Activated CD4-positive, alpha-beta T cell treated with anti-CD3 and anti-CD28 coated beads for 36 hours (primary cell): ENCODE results near the gene CAPRIN2. TPM values are rescaled to one million over a fixed set of nuclear protein-coding genes. Genes with fewer than 3 reads are reported as not detected.

Experiments
- ATAC-seq: fragments of 200-7000 bp; cut with Tn5 transposase; one replicate; pipeline ENCODE4 v1.10.0; 2021; ENCODE audit warnings: mild to moderate bottlenecking, moderate library complexity
- CTCF ChIA-PET: fragments of 350-600 bp; sonication (Branson Sonifier 250); formaldehyde crosslinking; loops from one replicate; lab custom pipeline; 2021; ENCODE audit warnings: antibody characterized with exemption; lab: Charles Lee
- POLR2A ChIA-PET: fragments of 350-600 bp; sonication (Branson Sonifier 250); formaldehyde crosslinking; loops from one replicate; lab custom pipeline; 2021; ENCODE audit warnings: antibody characterized with exemption, inconsistent platforms; lab: Charles Lee
- DNase-seq: peaks from one replicate; pipeline ENCODE4 v3.0.0-alpha.2; 2020
- H3K27ac Mint-ChIP-seq: one replicate; pipeline ENCODE4 v1.8.0; 2021; ENCODE audit warnings: mixed read lengths
- H3K27me3 Mint-ChIP-seq: one replicate; pipeline ENCODE4 v1.8.0; 2021; ENCODE audit warnings: mixed read lengths
- H3K36me3 Mint-ChIP-seq: one replicate; pipeline ENCODE4 v1.8.0; 2021; ENCODE audit warnings: low read depth, mixed read lengths
- H3K4me1 Mint-ChIP-seq: one replicate; pipeline ENCODE4 v1.8.0; 2021; ENCODE audit warnings: mixed read lengths
- H3K4me3 Mint-ChIP-seq: one replicate; pipeline ENCODE4 v1.8.0; 2021; ENCODE audit warnings: mild to moderate bottlenecking, moderate library complexity, mixed read lengths
- H3K9me3 Mint-ChIP-seq: one replicate; pipeline ENCODE4 v1.8.0; 2021; ENCODE audit warnings: low read depth, mixed read lengths
- intact Hi-C, 2 experiments: fragments of 100-400 bp; cut with DNase I in 1 of 2; cut with micrococcal nuclease in 1 of 2; formaldehyde crosslinking; loops; one replicate each; pipeline versions ENCODE4 v1.14.2 to v1.15.1; 2022 to 2024; cut with DNase I, micrococcal nuclease
- total RNA-seq, 2 experiments: library from RNA; stranded (reverse); gene quantifications; one replicate each; pipeline ENCODE4 v1.2.3, GENCODE V29; 2021

Gene CAPRIN2
- total RNA-seq, 2 experiments from 2014 or later = 10.0 to 19.8 TPM

GRCh38 chr12:30739020-30739419 lies 15.7 kb downstream of the CAPRIN2 start:
- H3K9me3 Mint-ChIP-seq = no peaks in the 10 kb centered on the region
- CTCF ChIA-PET = no interaction called here

GRCh38 chr12:30732954-30733637 lies 21.7 kb downstream of the CAPRIN2 start:
- intact Hi-C loops = no loop called here
- CTCF ChIA-PET = interaction anchor here (0.6 to 1.2 kb wide), 4 partner anchors 31 to 115 kb away, joined by 3 to 4 read pairs (median 3); no protein-coding TSS in a partner anchor
- Mint-ChIP-seq H3K4me3 (no peak overlapping the region), H3K9me3 (no peaks in the 10 kb centered on the region), H3K4me1 (no peaks in the 10 kb centered on the region), H3K27me3 (no peaks in the 10 kb centered on the region), H3K36me3 (peaks cover 21% of the 10 kb centered on the region), H3K27ac (no peak overlapping the region)
- ATAC-seq (no peak), DNase-seq (no peak)
- POLR2A ChIA-PET = no interaction called here

More at GRCh38 chr12:30739020-30739419, 15.7 kb downstream of the CAPRIN2 start:
- H3K36me3 Mint-ChIP-seq = peaks cover 26% of the 10 kb centered on the region
- DNase-seq (no peak), ATAC-seq (no peak)
- no peaks in the 10 kb centered on the region for H3K4me1 Mint-ChIP-seq
- POLR2A ChIA-PET = no interaction called here
- intact Hi-C loops = no loop called here
- H3K27ac Mint-ChIP-seq = no peak overlapping the region
- H3K27me3 Mint-ChIP-seq = no peaks in the 10 kb centered on the region
- H3K4me3 Mint-ChIP-seq = no peak overlapping the region

GRCh38 chr12:30730011-30730410 lies 24.7 kb downstream of the CAPRIN2 start:
- intact Hi-C loops = no loop called here
- ATAC-seq (no peak), DNase-seq (no peak)
- ChIA-PET POLR2A (no interaction called here), CTCF (interaction anchor here (1.2 kb wide), 1 partner anchor 9 kb away, joined by 3 read pairs; no protein-coding TSS in a partner anchor)
- Mint-ChIP-seq H3K27ac (no peak overlapping the region), H3K36me3 (peaks cover 15% of the 10 kb centered on the region), H3K4me1 (no peaks in the 10 kb centered on the region), H3K9me3 (no peaks in the 10 kb centered on the region), H3K4me3 (no peak overlapping the region), H3K27me3 (no peaks in the 10 kb centered on the region)

DNA sequence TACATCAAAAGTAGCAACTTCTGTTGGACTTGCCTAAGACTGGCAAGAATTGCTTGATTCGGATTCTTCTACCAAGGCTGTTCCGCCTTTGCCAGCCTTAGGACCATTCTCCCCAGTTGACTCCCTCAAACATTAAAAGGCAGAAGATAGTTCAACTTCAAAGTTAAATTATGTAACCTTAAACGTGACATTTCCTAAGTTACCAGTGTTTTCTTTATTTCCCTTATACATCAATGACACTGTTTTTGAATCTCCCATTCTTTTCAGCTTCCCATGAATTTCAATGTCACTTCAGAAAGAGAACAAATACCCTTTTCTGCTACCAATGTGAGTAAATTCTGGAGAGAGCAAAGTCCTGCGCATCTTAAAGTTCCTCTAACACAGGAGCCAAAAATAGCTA lies 25.2 kb downstream of the CAPRIN2 start:
- no peak overlapping the region for H3K4me3 Mint-ChIP-seq
- no peaks in the 10 kb centered on the region for H3K27me3 Mint-ChIP-seq
- POLR2A ChIA-PET = no interaction called here
- peaks cover 14% of the 10 kb centered on the region for H3K36me3 Mint-ChIP-seq
- ATAC-seq (no peak), DNase-seq (no peak)
- CTCF ChIA-PET = interaction anchor here (1.2 kb wide), 1 partner anchor 9 kb away, joined by 3 read pairs; no protein-coding TSS in a partner anchor
- intact Hi-C loops = no loop called here
- H3K4me1 Mint-ChIP-seq = no peaks in the 10 kb centered on the region
- no peak overlapping the region for H3K27ac Mint-ChIP-seq
- H3K9me3 Mint-ChIP-seq = no peaks in the 10 kb centered on the region

DNA sequence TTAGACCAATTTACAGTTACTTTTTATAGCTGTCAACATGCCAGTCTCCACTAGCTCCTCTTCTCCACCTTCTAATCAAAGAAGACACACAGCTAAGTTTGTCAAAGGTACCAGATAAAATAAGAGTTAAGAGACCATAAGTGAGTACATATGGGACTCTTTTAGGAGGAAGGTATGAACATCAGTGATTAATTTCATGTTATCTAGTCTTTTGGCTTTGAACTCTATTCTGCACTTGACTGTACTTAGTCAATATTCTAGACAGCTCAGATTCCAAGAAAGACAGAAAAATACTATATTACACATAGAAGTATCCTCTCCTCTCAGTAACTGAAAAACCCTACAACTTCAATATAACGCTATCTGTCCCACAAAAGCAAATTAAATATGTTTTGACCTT lies 28.1 kb downstream of the CAPRIN2 start:
- no peak overlapping the region for H3K27ac Mint-ChIP-seq
- H3K36me3 Mint-ChIP-seq = peaks cover 21% of the 10 kb centered on the region
- no peaks in the 10 kb centered on the region for H3K27me3 Mint-ChIP-seq
- H3K4me1 Mint-ChIP-seq = no peaks in the 10 kb centered on the region
- no peak overlapping the region for H3K4me3 Mint-ChIP-seq
- ChIA-PET POLR2A (no interaction called here), CTCF (no interaction called here)
- H3K9me3 Mint-ChIP-seq = no peaks in the 10 kb centered on the region
- no peak for DNase-seq
- intact Hi-C loops = no loop called here
- no peak for ATAC-seq

DNA sequence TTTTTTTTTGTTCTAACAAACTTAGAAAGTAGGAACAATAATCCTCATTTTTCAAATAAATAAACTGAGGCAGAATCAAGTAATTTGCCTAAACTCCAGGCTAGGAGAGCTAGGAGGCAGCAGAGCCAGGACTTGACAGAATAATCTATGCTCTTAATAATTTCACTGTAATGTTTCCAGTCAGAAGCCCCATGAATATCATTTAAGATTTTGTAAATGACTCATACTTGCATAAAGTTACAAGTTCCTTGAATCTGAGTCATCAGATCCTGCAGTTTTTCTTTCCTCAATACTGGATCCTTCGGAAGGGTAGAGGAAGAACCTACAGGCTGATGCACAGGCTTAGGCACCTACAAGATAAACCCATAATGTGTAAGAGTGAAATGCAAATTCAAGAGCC lies 29.0 kb downstream of the CAPRIN2 start:
- H3K4me3 Mint-ChIP-seq = no peak overlapping the region
- H3K27me3 Mint-ChIP-seq = no peaks in the 10 kb centered on the region
- DNase-seq = no peak
- CTCF ChIA-PET = interaction anchor here (0.8 to 3.1 kb wide), 3 partner anchors 9 to 82 kb away, joined by 3 to 13 read pairs (median 4); no protein-coding TSS in a partner anchor
- no peaks in the 10 kb centered on the region for H3K4me1 Mint-ChIP-seq
- intact Hi-C loops = no loop called here
- no peaks in the 10 kb centered on the region for H3K9me3 Mint-ChIP-seq
- POLR2A ChIA-PET = no interaction called here
- no peak overlapping the region for H3K27ac Mint-ChIP-seq
- peaks cover 25% of the 10 kb centered on the region for H3K36me3 Mint-ChIP-seq
- ATAC-seq = no peak

DNA sequence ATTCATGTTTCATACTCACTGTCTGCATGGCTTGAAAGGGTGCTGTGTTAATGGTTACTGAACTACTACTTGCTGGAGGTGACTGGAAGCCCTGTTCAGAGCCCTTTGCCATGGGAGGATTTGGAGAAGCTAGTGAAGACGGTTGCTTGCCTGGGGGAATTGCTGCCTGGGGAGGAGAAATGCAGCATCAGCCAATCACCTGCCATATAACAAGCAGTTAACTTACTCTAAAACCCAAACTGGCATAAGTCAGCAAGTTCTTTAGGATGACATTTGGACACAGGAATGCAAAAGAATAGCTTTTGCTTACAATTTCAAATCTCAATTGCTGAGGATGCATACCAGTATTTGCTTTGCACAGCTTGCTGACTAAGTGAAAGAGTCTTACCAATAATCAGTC lies 35.7 kb downstream of the CAPRIN2 start:
- H3K36me3 Mint-ChIP-seq = peaks cover 30% of the 10 kb centered on the region
- H3K27me3 Mint-ChIP-seq = no peaks in the 10 kb centered on the region
- DNase-seq (no peak), ATAC-seq (no peak)
- POLR2A ChIA-PET = no interaction called here
- no peaks in the 10 kb centered on the region for H3K9me3 Mint-ChIP-seq
- H3K27ac Mint-ChIP-seq = no peak overlapping the region
- H3K4me1 Mint-ChIP-seq = no peaks in the 10 kb centered on the region
- no peak overlapping the region for H3K4me3 Mint-ChIP-seq
- intact Hi-C loops = no loop called here
- CTCF ChIA-PET = interaction anchor here (1.0 kb wide), 1 partner anchor 16 kb away, joined by 3 read pairs; no protein-coding TSS in a partner anchor

GRCh38 chr12:30707613-30708342 lies 47.0 kb downstream of the CAPRIN2 start:
- Mint-ChIP-seq H3K9me3 (no peaks in the 10 kb centered on the region), H3K27me3 (no peaks in the 10 kb centered on the region), H3K36me3 (peaks cover 8% of the 10 kb centered on the region), H3K4me3 (no peak overlapping the region), H3K4me1 (no peaks in the 10 kb centered on the region), H3K27ac (no peak overlapping the region)
- ChIA-PET POLR2A (no interaction called here), CTCF (interaction anchor here (0.6 kb wide), 1 partner anchor 1750 kb away, joined by 3 read pairs; no protein-coding TSS in a partner anchor)
- ATAC-seq = no peak
- intact Hi-C loops = no loop called here
- DNase-seq = no peak

DNA sequence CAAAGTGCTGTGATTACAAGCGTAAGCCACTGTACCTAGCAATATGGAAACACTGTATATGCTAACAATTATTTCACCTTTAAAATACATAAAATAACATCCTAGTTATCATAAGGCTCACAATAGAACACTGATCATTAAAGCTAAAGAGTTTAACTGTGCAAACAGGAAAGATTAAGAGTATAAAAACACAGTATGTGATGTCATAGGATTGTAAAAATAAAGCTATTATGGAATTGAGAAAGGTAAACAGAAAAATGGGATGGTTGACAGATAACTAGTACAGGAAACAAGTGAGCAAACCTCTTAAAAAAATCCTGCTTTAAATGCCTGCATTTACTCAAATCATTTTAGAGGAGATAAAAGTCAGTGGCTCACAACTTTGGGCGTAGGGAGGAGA lies 48.3 kb downstream of the CAPRIN2 start:
- ChIA-PET POLR2A (no interaction called here), CTCF (interaction anchor here (0.7 to 1.2 kb wide), 2 partner anchors 12 to 320 kb away, joined by 3 read pairs; no protein-coding TSS in a partner anchor)
- no peaks in the 10 kb centered on the region for H3K4me1 Mint-ChIP-seq
- H3K27ac Mint-ChIP-seq = no peak overlapping the region
- peaks cover 8% of the 10 kb centered on the region for H3K36me3 Mint-ChIP-seq
- no peaks in the 10 kb centered on the region for H3K9me3 Mint-ChIP-seq
- no peak overlapping the region for H3K4me3 Mint-ChIP-seq
- intact Hi-C loops = no loop called here
- DNase-seq (no peak), ATAC-seq (no peak)
- H3K27me3 Mint-ChIP-seq = no peaks in the 10 kb centered on the region

- ATAC-seq (no peak), DNase-seq (no peak)
- CTCF ChIA-PET = interaction anchor here (1.0 to 1.4 kb wide), 2 partner anchors 9 to 146 kb away, joined by 3 to 4 read pairs; no protein-coding TSS in a partner anchor
- H3K4me3 Mint-ChIP-seq = no peak overlapping the region
- H3K27ac Mint-ChIP-seq = no peak overlapping the region
- H3K36me3 Mint-ChIP-seq = no peaks in the 10 kb centered on the region
- no peaks in the 10 kb centered on the region for H3K9me3 Mint-ChIP-seq
- POLR2A ChIA-PET = no interaction called here
- H3K4me1 Mint-ChIP-seq = peaks cover 5% of the 10 kb centered on the region
- H3K27me3 Mint-ChIP-seq = no peaks in the 10 kb centered on the region
- intact Hi-C loops = no loop called here
Observed at GRCh38 chr12:30701056-30701455, 53.7 kb downstream of the CAPRIN2 start.

DNA sequence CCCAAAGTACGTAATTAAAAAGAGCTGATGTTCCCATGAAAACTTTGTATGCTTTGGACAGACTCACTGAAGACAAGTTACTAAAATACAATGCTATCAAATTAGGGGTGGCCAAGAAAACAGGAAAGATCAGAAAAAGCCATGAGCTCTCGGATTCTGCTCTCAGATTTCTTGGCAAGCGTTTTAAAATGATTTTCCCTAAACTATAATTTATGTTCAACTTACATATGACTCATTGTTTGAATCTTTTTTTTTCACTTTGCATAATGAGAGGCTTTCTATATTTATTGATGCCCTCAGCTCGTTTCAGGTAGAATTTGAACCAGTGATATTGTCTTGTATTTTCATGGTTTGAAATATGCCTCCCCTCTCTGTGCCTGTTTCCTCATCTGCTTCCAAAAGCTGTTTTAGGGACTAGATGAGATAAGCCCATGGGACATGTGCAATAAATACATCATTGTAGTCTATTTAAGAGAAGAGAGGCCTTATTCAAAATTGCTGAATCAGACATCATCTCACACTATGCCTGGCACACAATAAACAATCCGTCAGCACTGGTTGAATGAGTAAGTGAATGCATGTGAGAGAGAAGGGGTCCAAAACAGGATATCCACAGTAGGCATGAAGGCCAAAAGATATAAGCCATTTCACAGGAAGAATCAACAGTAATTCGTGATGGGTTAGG lies 54.4 kb downstream of the CAPRIN2 start:
- intact Hi-C loops = no loop called here
- CTCF ChIA-PET = interaction anchor here (1.0 kb wide), 1 partner anchor 10 kb away, joined by 3 read pairs; no protein-coding TSS in a partner anchor
- ATAC-seq = no peak
- Mint-ChIP-seq H3K9me3 (no peaks in the 10 kb centered on the region), H3K4me3 (no peak overlapping the region), H3K27ac (no peak overlapping the region), H3K27me3 (no peaks in the 10 kb centered on the region), H3K4me1 (peaks cover 7% of the 10 kb centered on the region), H3K36me3 (no peaks in the 10 kb centered on the region)
- DNase-seq = no peak
- POLR2A ChIA-PET = no interaction called here
